ENCODE data around the gene DCANP1.

DCANP1 gene

DNA sequence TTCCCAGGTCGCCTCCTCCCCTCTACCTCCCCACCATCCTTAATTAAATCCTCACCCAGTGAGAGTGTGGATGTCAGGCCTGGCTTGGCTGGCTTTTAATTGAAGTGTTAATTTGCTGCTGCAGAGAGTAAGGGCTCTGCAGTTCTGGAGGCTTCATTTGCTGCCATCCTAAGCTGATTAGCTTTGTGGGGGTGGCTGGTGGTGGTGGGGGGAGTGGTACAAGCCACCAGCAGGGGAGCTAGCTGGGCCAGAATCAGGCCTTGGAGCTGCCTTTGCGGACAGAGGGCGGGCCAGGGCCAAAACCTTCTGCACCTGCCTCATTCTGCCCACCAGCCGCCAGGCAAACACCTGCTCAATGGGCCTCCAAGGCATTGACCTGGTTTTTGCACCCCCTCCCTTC lies 31.8 kb upstream of the DCANP1 start:
- DNase-seq, result no peak

DNA sequence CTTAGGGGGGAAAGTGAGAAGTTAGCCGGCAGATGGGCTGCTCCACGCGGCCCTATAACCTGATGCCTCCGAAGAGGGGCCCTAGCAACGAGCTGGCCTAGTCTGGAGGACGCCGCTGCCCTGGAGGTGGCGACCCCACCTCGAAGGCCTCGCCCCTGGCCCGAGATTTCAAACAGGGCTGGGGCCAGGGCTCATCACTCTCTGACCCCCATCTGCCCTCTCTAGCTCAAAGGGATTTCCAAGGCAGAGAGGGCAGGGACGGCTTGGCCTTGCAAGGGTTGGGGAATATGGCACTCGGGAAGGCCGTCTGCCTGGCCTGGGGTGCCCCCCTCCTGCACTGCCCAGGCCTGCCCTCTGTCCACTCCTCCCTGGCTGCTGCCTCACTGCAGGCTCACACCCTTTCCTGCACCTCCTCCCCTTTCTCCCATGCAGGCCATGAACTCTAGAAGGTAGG lies 30.5 kb upstream of the DCANP1 start:
- DNase-seq, result no peak

DNA sequence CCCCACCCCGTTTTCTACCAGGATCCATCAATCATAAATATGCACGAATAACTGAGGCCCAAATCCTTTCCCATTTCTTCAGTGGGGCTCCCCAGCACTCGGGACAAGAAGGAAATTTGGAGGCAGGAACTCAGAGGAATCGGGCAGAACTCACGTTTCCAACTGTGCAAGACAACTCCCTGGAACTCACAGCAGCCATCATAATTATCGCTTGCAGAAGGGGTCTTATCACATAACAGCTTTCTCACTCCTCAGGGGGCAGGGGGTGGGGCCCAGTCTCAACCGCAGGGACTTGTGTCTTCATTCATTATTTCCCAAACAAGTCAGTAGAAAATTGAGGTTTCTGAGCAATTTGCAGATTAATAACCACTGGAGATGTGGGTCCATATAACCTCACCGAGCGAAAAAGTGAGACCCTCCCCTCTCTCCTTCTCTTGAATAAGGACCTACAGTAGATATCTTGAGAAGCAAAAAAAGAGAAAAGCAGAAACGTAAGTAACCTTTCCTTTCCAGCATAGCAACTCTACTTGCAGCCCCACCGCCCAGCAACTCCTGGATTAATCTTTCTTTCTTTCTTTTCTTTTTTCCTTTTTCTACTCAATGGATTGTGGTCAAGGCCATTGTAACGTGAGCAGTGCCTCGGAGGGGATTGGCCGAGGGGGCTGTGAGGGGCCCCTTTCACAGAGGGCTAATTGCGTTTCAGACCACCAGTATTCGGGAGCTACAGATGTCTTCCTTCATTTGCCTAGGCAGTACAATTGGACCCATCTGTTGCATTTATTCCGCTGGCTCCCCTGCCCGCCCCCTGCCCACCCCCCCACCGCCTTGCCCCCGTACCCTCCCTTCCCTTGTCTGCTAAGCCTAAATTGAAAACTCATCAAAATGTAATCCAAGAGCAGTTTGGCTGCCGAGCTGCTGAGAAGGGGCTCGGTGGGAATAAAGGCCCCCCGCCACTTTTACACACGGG lies 29.8 kb upstream of the DCANP1 start:
- no peak for DNase-seq

DNA sequence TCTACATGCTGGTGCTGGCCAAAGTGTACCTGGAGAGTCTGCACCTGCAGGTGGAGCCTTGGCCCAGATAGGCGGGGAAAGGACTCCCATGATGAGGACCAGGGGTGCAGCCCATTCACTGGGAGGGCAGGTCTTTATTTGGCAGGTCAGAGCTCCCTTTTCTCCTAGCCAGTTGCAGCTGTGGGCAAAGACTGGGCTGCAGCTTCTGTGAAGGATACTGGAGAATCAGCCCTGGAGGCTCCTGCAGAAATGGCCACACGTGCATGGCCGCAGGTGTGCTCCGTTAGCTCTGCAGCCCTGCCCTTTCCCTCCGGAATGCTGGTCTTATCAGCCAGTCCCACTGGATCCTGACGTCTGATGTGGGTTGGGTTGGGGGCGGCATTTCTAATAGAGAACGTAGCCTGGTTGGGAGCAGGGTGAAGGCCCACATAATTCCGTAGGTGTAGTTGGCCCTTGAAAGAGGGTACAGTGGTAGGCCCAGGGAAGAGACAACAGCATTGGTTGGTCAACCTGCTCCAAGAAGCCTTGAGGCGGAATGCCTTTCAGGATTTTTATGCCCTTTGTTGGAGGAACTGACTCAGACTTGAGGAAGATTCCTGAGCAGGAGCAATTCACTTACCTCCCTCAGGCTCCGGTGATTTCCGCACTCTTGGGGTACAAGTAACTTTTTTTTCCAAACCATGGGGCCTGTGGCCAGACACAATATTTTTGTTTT lies 27.0 kb upstream of the DCANP1 start:
- DNase-seq, result no peak

DNA sequence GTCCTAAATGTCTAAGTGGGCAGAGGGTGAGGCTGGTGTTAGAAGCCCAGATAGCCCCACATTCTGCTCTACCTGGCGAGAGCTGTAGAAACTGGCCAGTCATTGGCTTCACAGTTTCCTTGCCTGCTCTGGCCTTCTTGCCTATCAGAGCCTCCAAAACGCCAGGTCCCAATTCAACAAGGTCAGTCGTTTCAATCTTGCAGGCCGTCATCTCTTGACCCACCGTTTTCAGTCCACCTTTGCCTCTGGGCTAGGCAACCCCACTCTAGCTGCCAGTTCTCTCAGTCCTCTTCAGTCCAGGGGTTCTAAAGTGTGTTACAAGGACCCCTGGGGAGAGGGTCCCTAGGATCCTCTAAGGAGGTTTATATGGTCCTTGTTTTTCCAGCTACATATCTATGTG lies 25.0 kb upstream of the DCANP1 start:
- DNase-seq, result no peak

DNA sequence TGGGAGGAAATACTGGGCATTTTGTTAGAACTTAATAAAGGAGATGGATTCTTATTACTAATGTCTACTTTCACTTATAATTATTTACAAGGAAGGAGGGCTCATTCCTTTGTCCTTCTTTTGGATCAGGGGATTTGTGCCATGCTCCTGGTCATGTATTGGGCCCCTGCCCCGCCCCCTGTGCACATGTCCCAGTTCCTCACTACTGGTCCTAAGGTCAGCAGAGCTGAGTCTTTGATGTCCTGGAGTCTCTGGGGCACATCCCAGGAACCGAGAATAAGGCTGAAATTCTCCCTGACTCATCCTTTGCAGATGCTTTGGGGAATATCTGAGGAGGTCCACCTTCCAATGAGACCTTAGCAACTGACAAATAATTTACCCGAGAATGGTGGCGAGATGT lies 24.6 kb upstream of the DCANP1 start:
- DNase-seq, result no peak

DNA sequence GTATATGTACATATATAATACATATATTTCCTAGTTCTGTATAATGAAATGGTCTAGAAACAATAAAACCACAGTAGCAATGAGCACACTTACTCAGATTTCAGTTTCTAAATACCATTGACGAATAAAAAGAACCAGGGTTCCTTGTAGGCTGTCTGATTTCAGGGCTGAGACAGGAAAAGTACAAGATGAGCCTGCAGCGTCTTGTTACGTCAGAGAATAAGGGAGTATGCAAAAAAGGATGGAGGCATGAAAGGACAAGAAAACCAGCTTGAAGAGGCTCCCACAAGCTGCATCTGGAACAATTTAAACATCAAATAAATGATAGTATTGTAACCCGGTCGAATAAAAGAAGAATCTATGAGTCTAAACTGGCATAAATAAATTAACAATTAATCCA lies 22.8 kb upstream of the DCANP1 start:
- no peak for DNase-seq

DNA sequence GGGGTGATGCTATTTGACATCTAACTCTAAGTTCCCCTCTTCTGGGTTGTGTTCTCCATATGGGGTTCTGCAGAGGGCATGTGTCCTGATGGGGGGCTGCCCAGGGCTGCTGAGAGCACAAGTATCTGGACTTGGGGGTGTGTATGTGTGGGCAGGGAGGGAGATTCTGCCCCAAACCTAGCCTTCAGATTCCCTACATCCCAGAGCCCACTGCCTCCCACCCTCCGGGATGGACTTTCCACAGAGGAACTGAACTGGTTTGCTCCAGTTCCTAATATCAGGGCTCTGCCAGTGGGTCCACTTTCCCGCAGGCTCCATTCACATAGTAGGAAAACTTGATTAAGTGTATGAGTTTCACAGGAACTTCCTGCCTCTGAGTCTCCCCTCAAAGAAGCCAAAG lies 21.4 kb upstream of the DCANP1 start:
- no peak for DNase-seq

DNA sequence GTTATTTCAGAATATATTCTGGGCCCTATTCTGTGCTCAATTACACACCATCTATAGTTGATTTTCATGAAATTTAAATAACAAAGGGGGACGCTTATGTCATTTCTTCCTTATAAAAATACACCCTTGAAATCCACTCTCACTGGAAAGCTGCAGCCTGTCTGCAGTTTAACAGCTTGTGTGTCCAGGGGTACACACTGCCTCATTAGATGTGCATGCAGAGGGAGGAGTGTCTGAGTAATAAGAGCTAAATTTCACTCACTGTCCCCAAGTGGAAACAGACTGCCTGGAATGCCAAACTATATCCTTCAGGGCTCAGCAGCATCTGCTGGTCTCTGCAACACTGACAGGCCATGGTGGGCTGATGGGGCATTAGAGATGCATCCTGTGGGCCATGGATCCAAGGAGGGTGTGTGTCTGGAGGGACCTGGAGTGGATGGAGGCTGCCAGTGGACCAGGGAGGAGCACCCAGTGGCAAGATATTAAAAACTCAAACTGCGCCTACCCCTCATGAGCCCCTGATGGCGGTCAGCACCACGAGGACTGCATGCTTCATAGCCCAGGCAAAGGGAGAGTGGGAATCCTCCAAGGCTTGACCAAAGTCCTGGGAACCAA lies 20.8 kb upstream of the DCANP1 start:
- DNase-seq, result no peak

DNA sequence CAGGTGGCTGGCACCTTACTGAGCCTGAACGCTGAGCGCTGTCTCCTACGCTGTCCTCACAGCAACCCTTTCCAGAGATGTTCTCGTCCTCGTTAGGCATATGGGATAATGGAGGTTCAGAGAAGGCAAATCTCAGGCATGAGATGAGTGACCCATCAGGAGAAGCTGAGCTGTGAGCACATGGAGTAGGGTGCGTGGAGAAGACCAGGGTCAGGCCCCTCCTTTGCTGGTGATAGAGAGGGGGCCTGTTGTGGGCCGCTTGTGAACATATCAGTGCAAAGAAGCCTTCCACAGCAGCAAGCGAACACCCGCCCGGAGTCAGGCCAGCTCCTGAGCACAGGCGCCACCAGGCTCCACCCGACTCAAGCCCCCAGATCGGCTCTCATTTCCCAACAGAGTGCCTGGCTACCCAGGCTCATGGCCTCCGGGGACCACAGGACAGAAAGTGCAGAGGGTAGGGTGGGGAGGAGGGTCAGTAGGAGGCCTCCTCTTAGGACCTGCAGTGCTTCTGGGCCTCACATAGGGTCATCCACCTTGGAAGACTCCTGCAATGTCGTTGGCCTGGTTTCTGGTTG lies 20.0 kb upstream of the DCANP1 start:
- no peak for DNase-seq

DNA sequence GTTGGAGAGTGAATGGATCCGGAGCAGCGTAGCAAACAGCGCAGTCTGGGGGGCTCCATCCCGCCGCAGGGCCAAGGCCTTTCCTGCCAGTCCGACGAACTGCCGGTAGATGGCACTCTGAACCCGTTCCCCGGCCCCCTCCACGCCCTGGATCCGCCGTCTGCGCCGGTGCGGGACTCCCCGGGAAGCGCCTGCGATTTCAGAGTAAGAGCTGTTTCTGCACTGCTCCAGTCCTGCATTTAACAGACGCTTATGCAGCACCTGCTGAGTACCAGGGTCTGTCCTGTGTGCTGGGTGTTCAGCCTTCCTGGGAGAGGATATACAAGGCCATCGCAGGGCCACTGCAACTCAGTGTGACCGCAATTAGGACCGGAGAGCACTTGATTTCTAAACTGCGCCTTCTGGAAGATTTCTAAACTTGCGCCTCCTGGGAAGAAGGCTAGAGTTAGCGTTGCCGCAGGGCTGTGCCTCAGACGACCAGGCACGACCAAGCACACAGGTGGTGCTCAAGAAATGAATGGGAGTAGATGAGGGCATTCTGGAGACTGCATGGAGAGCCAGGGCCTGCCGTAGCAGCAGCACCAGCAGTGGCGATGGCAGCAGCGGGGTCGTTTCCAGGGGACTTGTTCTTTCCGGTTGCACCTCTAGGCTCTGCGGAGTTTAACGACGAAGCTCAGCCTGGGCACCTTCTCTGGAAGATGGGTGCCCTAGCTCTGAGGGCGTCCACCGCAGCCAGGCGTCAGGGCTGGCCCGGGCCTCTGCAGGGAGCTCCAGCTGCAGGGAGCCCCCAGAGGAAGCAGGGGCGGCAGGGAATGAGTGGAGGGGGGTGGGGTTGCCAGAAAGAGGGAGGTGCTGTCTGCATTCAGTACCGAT lies 19.3 kb upstream of the DCANP1 start:
- DNase-seq, result peak; percentile 70 to 82

DNA sequence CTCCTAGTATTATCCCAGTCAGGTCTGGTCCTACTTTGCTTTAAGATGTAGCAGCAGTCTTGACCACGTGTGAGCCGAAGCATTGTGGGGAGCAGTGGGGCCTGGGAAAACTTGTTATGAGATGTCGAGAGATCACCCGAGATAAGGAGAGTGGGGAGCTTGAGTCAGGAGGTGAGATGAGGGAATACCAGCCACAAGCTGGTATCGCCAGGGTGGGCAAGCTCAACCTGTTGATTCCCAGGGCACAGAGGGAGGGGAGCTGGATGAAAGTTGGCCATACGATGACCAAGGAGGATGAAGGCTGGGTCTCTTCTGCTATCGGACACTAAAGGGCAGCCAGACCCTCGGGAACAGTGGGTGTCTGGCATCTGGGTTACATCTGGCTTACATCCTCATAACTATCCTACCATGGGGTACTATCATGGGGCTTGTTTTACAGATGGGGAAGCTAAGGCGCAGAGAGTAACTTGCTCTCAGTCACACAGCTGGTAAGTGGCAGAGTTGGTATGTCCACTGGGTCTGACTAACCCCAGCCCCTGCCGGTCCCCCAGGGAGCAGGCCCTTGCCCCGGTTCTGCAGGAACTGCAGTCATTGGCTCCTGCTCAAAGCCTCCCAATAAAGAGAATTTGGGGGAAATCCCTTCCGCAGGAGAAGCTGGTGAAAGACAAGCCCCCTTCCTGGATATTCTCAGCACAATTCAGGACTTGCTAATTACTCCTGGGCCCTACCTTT lies 18.4 kb upstream of the DCANP1 start:
- DNase-seq, result no peak

DNA sequence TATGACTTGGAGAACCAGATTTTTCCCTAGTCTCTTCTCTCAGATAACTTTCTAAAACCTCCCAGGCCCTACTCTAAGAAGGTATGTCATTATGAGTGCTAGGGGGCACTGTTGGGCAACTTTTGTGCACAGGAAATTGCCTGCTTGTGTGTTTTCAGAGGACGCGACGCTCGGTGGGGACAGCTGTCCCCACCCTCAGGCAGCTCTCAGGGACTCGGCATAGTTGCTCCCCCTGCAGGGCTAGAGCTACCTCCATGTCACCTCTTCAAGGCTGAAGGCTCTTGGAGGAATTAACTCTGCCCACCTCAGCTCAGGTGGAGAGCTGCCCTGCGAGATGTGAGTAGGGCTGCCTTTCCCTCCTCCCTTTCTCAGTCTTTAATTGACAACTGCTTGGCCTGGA lies 15.2 kb upstream of the DCANP1 start:
- DNase-seq, result peak; percentile 42 to 58

DNA sequence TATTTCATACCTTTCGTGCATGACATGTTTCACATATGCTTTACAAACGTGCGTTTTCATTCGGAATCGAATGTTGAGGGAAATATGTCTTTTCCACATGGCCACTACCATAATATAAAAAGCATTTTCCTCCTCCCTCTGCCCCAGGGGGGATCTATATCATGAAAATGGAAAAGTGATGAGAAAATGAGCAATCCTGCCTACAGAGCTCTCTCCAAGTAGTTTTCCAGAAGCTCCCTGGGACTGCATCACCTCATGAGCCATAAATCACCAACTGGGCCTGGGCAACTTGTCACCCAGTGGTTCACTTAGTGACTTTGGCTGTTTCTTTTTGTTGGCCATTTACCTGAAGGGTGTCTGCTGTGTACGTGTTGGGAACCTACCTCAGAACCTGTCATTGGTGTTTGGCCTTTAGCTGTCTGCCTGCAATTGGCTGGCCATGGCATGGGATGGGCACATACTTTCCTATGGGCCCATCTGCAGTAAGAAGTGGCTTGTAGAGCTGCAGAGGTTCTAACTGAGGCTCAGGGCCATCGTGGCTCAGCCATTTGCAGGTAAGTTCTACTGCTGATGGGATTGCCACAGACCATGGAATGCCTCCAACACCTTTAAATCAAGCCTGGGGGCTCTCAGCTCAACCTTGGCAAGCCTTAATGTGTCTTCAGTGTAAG lies 14.5 kb upstream of the DCANP1 start:
- no peak for DNase-seq

DNA sequence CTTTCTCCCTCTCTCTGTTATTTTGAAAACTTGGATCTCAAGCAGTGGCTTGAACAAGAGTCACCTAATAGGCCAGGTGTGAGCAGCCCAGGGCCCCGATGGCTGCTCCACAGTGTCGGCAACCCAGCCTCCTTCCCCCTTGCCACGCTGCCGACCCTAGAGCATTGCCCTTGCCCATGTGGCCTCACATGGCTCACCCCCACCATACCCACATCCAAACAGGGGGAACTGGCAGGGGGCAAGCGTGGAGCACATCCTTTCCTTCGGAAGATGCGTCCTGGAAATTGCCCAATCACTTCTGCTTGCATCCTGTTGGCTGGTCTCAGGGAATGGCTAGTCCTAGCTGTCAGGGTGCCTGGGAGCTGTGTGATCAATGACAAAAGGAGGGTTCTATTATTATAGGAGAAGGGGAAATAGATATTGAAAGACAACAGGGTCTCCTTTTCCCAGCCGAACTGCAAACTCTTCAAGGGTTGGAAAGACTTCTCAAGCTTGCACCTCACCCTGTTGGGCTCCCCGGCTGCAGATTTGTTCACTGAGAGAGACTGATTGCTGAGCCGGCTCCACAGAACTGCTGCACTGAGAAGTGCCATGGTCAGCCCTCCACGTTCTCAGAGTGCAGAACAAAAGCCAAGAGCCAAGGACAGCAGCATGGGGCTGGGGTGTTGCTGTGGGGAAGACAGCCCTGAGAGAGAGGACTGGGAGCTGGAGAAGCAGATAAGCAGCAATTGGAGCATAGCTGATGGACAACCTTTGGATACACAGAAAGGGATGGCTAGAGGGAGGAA lies 13.3 kb upstream of the DCANP1 start:
- DNase-seq, result no peak

DNA sequence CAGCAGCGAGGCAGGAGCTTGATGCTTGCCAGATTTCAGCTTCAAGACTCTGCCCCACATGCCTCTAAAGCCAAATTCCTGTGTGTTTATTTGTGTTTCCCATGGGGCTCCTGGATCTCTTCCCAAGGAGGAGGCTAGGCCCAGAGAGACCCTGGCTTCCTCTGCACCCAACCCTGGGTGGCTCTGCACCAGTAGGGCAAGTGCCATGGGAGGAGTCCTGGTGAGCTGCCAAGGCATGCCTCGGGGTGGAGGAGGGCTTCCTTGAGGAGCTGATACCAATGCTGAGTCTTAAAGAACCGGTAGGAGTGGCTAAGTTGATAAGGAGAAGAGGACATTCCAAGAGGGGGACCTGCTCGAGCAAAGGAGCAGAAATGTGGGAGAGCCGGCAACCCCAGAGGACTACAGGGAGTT lies 11.8 kb upstream of the DCANP1 start:
- no peak for DNase-seq

DNA sequence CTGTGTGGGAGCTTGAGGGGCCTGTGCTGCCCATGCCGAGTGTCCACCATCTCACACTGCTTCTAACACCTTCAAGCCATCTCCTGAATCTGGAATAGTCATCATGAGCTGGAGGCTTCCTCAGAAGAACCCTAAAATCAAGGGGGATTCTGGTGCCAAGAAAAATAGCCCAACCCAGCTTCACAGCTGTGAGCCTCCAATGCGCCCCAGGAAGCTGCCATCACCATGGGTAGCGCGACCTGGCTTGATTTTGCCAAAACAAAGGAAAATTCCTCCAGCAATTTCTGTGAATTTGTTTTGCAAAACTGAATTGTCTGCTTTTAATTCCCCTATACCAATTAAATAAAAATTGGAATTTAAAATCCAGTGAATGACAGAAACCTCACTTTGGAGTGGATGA lies 11.2 kb upstream of the DCANP1 start:
- no peak for DNase-seq

DNA sequence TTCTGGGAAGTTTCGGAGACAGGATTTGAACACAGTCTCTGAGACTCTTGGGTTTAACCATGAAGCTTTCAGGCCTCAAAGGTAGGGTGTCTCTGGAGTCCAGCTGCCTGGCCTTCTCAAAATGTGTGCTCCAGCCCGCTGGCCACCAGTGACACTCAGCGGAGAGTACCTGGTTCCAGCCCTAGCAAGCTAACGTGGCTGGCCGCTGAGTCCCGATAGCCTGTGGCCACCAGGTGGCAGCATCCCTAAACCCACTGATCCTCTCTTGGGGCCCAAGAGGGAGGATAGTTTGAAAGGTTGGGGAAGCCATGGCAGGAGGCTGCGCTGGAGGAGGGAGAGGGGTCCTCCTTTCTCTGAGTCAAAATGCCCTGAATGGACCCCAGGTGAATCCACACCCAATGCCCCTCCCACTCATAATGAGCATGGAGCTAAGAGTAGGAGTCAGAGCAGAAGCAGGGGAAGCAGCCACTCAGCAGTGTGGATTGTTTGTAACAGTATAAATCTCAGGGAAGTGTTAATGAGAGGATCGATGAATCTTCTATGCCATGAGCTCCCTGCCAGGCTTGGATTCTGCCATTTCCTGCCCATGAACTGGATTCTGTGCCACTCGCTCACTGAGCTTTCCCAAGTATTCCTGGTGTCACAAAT lies 10.4 kb upstream of the DCANP1 start:
- peak; percentile 68 to 78 for DNase-seq

DNA sequence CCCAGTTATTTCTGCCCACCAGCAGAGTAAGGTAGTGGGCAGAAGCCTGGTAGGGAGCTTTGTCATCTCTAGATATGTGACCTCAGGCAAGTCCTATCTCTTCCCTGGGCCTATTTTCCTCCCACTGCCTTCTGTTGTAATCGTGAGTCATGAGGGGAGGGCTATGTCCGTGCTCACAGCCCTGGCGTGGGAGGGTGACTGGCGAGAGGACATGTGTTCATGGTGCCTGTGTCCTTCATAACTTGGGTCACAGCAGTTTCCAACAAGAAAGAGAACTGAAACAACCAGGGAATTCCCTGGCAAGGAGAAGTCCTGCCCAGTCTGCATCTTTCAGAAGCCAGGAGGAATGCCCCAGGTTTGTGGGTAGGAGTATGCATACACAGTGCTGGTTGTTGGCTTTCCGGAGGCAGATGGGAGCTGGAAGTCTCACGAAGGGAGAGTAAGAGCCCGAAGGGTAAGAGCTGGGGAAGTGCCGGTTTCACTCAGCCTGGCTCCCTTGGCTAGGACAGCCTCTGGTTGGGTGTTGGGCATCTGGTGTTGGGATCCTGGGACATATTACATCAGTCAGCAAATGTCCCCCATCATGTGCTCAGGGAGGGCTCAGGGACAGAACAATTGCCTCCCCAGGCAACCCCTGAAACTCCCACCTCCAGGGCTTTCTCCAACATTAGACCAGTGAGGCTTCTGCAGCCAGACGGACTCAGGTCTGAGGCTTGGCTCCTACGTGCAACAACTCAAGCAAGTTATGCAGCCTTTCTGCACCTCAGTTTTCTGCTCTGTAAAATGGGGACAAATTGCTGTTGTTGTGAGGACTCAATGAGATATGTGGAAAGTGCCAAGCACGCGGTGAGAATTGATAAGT lies 9.3 kb upstream of the DCANP1 start:
- no peak for DNase-seq

Data from stimulated activated CD4-positive, alpha-beta T cell treated with anti-CD3 and anti-CD28 coated beads, Interleukin-2, amount 100 ng/mL, for 24 hours (primary cell).